Measurements from ENCODE around the gene CLRN3.

CLRN3 gene

GRCh38 chr10:127918572-127918971, 25.8 kb upstream of the CLRN3 start (continued):
- TF ChIP-seq ZNF280D (tag by site-specific recombination; IDR thresholded peaks at IDR 0.05): no peak
- no peak for TF ChIP-seq ZSCAN18 (tag by site-specific recombination; IDR thresholded peaks at IDR 0.05)
- TF ChIP-seq ZNF747 (tag by site-specific recombination; IDR thresholded peaks at IDR 0.05): no peak
- TF ChIP-seq ZNF48 (tag by site-specific recombination; IDR thresholded peaks at IDR 0.05): no peak
- no peak for TF ChIP-seq ZBTB44 (tag by site-specific recombination; IDR thresholded peaks at IDR 0.05)
- no peak for TF ChIP-seq PATZ1 (tag by site-specific recombination; IDR thresholded peaks at IDR 0.05)
- TF ChIP-seq PRDM2 (tag by site-specific recombination; IDR thresholded peaks at IDR 0.05; ENCODE audit: borderline replicate concordance): no peak
- no peak for TF ChIP-seq ZNF488 (tag by site-specific recombination; IDR thresholded peaks at IDR 0.05)
- TF ChIP-seq INSM2 (tag by site-specific recombination; IDR thresholded peaks at IDR 0.05): no peak

Measured in HEK293 (cell line).